ENCODE results near the gene HES5.
"Not testable (repeated sequence)": the region's sequence is repeated elsewhere in the genome, so short reads cannot be mapped to it uniquely, and the experiment has no call there.

HES5 gene

GRCh38 chr1:2560299-2561073 is 30.4 kb upstream of the HES5 start:
- DNase-seq (ENCODE audit: low read depth) = no peak

GRCh38 chr1:2559509-2560298 is 29.6 kb upstream of the HES5 start:
- no peak for DNase-seq (ENCODE audit: low read depth)

- no peak for DNase-seq (ENCODE audit: low read depth)
Observed at GRCh38 chr1:2558861-2559260, 28.8 kb upstream of the HES5 start.

- DNase-seq (ENCODE audit: low read depth) = no peak
Observed at GRCh38 chr1:2558420-2558819, 28.4 kb upstream of the HES5 start.

- DNase-seq (ENCODE audit: low read depth) = no peak
Observed at GRCh38 chr1:2557482-2558400, 27.7 kb upstream of the HES5 start.

- DNase-seq (ENCODE audit: low read depth) = no peak
Observed at GRCh38 chr1:2556678-2557481, 26.8 kb upstream of the HES5 start.

GRCh38 chr1:2556277-2556677 is 26.2 kb upstream of the HES5 start, which contains the start of gene TNFRSF14:
Gene TNFRSF14, plus strand, starts transcription at chr1:2556371. Its CDS starts 294 bp downstream, at chr1:2556665.
- peak; percentile 70 for DNase-seq (ENCODE audit: low read depth)

GRCh38 chr1:2555634-2556276 is 25.7 kb upstream of the HES5 start:
- peak; percentile 26 for DNase-seq (ENCODE audit: low read depth)

GRCh38 chr1:2554621-2555387 is 24.7 kb upstream of the HES5 start:
- peak; percentile 14 for DNase-seq (ENCODE audit: low read depth)

GRCh38 chr1:2553871-2554620 is 24.0 kb upstream of the HES5 start:
- no peak for DNase-seq (ENCODE audit: low read depth)

- not testable (repeated sequence) for DNase-seq (ENCODE audit: low read depth)
Observed at GRCh38 chr1:2553076-2553475, 23.0 kb upstream of the HES5 start.

- no peak for DNase-seq (ENCODE audit: low read depth)
Observed at GRCh38 chr1:2552189-2552588, 22.1 kb upstream of the HES5 start.

GRCh38 chr1:2551544-2551943 is 21.5 kb upstream of the HES5 start:
- not testable (repeated sequence) for DNase-seq (ENCODE audit: low read depth)

GRCh38 chr1:2550309-2550861 is 20.3 kb upstream of the HES5 start:
- DNase-seq (ENCODE audit: low read depth) = not testable (repeated sequence)

GRCh38 chr1:2549367-2550029 is 19.4 kb upstream of the HES5 start:
- DNase-seq (ENCODE audit: low read depth) = not testable (repeated sequence)

GRCh38 chr1:2548068-2548589 is 18.1 kb upstream of the HES5 start:
- peak; percentile 71 for DNase-seq (ENCODE audit: low read depth)

GRCh38 chr1:2547210-2548067 is 17.4 kb upstream of the HES5 start:
- peak; percentile 17 for DNase-seq (ENCODE audit: low read depth)

Measured in EH (cell line).